Measurements from ENCODE around the gene LGALS4. TPM values are rescaled to one million over a fixed set of nuclear protein-coding genes. Genes with fewer than 3 reads are reported as not detected.

The LGALS4 gene
- total RNA-seq, 3 donors from 2014 or later: 2,367 to 7,005 (median 6,199) TPM

- no peak for TF ChIP-seq CTCF (IDR thresholded peaks at IDR 0.05)
- no peaks in the 10 kb centered on the region for H3K9me3 ChIP-seq
- H3K4me1 ChIP-seq (ENCODE audit: low read depth): peaks cover 27% of the 10 kb centered on the region
- DNase-seq (peak; percentile 97 to 99 (median 98)), ATAC-seq (peak; percentile 59)
- H3K36me3 ChIP-seq (ENCODE audit: low read depth): peaks cover 20% of the 10 kb centered on the region
- peak overlapping the region; percentile 90 for H3K4me3 ChIP-seq
- intact Hi-C loops (cut with DNase I, micrococcal nuclease): no loop called here
These were observed 36.6 kb upstream of the LGALS4 start for GRCh38 chr19:38849147-38849859.

GRCh38 chr19:38848299-38849146, 35.8 kb upstream of the LGALS4 start:
- Histone ChIP-seq H3K9me3 (no peaks in the 10 kb centered on the region), H3K4me3 (peak overlapping the region; percentile 90), H3K4me1 (ENCODE audit: low read depth) (peaks cover 27% of the 10 kb centered on the region), H3K36me3 (ENCODE audit: low read depth) (peaks cover 28% of the 10 kb centered on the region)
- intact Hi-C loops (cut with DNase I, micrococcal nuclease): no loop called here
- no peak for TF ChIP-seq CTCF (IDR thresholded peaks at IDR 0.05)
- ATAC-seq: no peak
- DNase-seq: peak in 2 of 3 donors; percentile 34 to 45

GRCh38 chr19:38846097-38846496, 33.4 kb upstream of the LGALS4 start:
- TF ChIP-seq CTCF (IDR thresholded peaks at IDR 0.05): no peak
- Histone ChIP-seq H3K36me3 (ENCODE audit: low read depth) (peaks cover 45% of the 10 kb centered on the region), H3K9me3 (no peaks in the 10 kb centered on the region), H3K4me1 (ENCODE audit: low read depth) (peaks cover 20% of the 10 kb centered on the region), H3K4me3 (no peak overlapping the region)
- ATAC-seq (no peak), DNase-seq (no peak)
- intact Hi-C loops (cut with DNase I, micrococcal nuclease): no loop called here

DNA sequence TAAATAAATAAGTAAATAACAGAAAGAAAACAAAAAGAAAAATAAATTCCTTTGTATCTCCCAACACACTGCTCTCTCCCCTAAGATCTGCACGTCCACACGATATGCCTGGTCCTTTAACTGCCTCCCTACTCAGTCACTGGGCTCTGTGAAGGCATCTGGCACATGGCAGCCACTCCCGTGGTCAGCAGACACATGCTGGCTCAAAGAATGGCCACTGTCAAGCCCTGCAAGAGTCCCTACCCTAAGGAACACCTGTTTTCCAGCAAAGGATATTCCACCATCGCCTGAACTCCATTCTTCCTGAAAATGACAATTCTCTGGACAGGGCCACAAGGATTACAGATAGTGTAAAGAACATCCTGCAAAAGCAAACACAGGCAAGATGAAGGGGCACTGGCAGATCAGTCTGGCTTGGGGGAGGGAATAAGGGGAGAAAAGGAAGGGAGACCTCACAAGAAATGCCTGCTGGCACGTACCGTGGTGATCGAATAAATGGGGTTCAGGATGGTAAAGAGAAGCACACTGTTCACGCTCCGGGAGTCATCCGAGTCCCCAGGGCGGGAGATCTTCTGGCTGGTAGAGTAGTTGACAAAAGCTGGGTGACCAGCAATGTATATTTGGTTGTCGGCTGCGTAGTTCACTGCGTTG, 32.8 kb upstream of the LGALS4 start:
- peaks cover 45% of the 10 kb centered on the region for H3K36me3 ChIP-seq (ENCODE audit: low read depth)
- peaks cover 20% of the 10 kb centered on the region for H3K4me1 ChIP-seq (ENCODE audit: low read depth)
- intact Hi-C loops (cut with DNase I, micrococcal nuclease): no loop called here
- no peak overlapping the region for H3K4me3 ChIP-seq
- no peak for TF ChIP-seq CTCF (IDR thresholded peaks at IDR 0.05)
- ATAC-seq (no peak), DNase-seq (peak in 2 of 3 donors; percentile 14 to 23)
- no peaks in the 10 kb centered on the region for H3K9me3 ChIP-seq

DNA sequence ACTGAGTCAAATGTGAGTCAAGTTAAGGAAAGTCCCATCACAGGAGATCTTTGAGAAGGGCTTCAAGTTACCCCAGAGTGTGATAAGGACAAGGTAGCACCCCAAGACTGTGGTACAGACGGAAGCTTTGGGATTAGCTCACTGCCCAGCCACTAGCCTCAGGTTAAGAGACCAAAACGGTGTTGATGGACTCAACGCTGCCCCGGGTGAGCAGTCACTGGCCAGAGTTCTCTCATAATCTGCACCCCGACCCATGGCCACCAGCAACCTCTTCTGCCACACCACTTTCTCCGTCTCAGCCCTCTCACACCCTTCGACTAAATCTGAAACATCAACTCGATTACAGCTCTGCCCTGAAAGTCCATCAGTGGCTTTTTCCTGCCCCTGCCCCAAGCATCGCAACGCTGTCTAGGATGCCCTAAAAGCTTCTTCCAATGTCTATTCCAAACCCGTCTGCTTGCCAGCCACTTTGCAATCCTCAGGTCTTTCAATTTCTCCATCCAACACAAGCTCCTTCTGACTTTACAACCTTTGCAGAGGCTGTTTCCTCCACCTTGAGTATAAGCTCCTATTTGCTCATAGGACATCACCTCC, 31.4 kb upstream of the LGALS4 start:
- H3K9me3 ChIP-seq: no peaks in the 10 kb centered on the region
- intact Hi-C loops (cut with DNase I, micrococcal nuclease): no loop called here
- peaks cover 20% of the 10 kb centered on the region for H3K4me1 ChIP-seq (ENCODE audit: low read depth)
- ATAC-seq (no peak), DNase-seq (peak in 1 of 3 donors; percentile 9)
- TF ChIP-seq CTCF (IDR thresholded peaks at IDR 0.05): no peak
- no peak overlapping the region for H3K4me3 ChIP-seq
- H3K36me3 ChIP-seq (ENCODE audit: low read depth): peaks cover 56% of the 10 kb centered on the region
